GM12872 (cell line): Measurements from ENCODE around the gene CD8B2.

Experiments used
- CTCF ChIP-seq: IDR thresholded peaks from 3 replicates; pipeline ENCODE4 v1.5.1; 2011; ENCODE audit warnings: low read depth, mild to moderate bottlenecking, low read length, moderate library complexity; ENCODE audit not compliant: insufficient read depth

CD8B2 gene

GRCh38 chr2:106561356-106561755 lies 74.2 kb downstream of the CD8B2 start:
- no peak for TF ChIP-seq CTCF

DNA sequence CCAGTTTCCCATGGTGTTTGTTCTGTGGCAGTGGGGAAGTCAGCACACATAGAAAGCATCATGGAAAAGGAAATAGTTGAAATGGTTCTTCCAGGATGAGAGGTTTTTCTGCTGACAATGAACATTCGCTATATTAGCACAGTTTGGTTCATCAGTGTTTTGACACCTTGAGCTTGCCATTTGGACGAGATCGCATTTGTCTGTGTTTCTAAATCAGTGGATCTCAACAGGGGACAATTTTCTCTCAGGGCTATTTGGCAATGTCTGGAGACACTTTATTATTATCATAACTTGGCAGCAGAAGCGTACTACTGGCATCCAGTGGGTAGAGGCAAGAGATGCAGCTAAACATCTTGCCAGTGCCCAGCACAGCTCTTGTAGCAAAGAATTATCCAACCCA lies 74.6 kb downstream of the CD8B2 start:
- TF ChIP-seq CTCF: no peak

DNA sequence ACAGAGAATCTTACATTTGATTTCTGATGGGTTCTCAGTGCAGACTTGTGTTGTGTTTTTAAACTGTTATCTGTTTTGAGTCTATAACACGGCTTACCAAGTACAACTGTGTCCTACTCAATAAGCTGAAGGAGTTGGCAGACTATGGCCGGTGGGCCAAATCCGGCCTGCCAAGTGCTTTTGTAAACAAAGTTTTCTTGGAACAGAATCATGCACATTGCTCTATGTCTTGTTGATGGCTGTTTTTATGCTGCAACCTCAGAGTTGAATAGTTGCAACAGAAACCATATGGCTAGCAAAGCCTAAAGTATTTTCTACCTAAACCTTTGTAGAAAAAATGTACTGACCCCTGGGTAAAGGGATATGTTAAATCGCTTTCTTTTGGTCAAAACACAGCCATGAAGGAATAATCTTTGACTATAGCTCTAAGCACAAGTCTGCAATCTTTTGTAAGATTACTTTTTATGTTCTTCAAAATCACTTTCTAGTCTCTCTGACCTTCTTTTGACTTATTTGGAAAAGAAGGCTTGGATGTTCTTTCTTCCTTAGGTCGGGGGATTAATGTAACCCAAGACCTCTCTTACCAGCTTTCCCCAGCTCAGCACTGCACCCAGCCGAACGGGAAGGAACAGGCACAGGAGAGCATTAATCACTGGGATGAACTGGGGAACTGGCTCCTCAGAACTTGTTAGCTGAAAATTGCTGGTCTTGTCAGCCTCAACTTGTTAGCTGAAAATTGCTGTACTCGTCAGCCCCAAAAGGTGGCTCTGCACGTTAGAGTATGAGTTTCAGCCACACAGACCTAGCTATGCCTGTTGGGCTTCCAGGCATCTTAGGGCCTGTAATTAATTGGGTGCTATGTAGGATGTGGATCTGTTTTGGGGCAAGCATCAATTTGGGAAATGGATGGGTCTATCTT lies 75.4 kb downstream of the CD8B2 start:
- no peak for TF ChIP-seq CTCF

GRCh38 chr2:106563195-106563594 lies 76.0 kb downstream of the CD8B2 start:
- TF ChIP-seq CTCF: no peak

DNA sequence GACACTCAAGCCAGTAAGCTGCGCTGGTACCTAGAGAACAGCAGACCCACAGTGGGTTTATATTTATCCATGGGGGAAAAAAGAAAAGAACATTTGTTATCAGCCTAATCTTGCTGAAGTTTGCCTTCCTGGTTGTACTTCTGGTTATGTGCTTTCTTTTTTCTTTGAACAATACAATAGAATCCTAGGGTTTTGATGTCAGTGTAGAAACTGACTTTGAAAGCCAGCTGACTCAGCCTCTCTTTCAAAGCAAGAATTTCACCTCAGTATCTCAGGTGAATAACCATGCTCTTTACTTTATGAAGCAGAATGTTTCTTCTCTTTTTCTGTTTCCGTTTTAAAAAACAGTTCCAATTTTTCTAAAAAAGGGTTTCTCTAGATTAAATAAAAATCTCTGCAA lies 78.4 kb downstream of the CD8B2 start:
- no peak for TF ChIP-seq CTCF

DNA sequence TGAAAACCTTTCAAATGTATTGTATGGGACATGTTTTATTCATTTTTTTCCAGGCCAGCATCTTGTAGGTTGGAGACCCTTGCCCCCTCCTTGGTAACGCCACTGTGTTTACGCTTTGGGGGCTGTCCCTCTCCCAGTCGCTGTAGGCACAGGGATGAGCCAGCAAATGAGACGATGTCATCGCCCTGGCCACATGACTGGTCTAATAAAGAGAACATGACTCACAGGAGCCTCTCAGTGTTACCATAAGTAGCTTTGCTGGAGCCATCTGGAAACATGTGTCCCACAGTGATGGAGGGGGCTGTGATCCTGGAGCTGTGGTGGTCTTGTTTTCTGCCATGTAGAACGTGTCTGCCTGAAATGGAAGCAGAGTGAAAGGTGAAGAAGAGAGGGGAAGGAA lies 78.9 kb downstream of the CD8B2 start:
- no peak for TF ChIP-seq CTCF

GRCh38 chr2:106570316-106570715 lies 83.2 kb downstream of the CD8B2 start:
- no peak for TF ChIP-seq CTCF
